Fibroblast of villous mesenchyme (primary cell): ENCODE measurements around the gene AMTN. TPM values are rescaled to one million over a fixed set of nuclear protein-coding genes. Genes with fewer than 3 reads are reported as not detected.
"Not testable (repeated sequence)": the region's sequence is repeated elsewhere in the genome, so short reads cannot be mapped to it uniquely, and the experiment has no call there.

Experiments
- DNase-seq: peaks from one replicate; pipeline ENCODE4 v3.0.0-alpha.2; 2010; ENCODE audit warnings: low read depth
- H3K4me3 ChIP-seq: 2 replicates; pipeline ENCODE4 v1.5.1; 2011; ENCODE audit warnings: low read depth, mild to moderate bottlenecking, low read length
- CTCF ChIP-seq: IDR thresholded peaks from 2 replicates; pipeline ENCODE4 v1.5.1; 2012; ENCODE audit warnings: low read depth, mild to moderate bottlenecking, low read length; ENCODE audit not compliant: insufficient read depth
- total RNA-seq: library from RNA; depleted of rRNA; stranded (reverse); fragments of >200 nt; gene quantifications from 2 replicates; pipeline ENCODE4 v1.2.3, GENCODE V29; 2012

Gene AMTN
- total RNA-seq, 1 donor = not detected

GRCh38 chr4:70530997-70531396 is 12.6 kb downstream of the AMTN start:
- no peak for TF ChIP-seq CTCF
- no peak overlapping the region for H3K4me3 ChIP-seq

GRCh38 chr4:70531981-70532380 is 13.6 kb downstream of the AMTN start:
- no peak for DNase-seq
- H3K4me3 ChIP-seq = no peak overlapping the region
- peak; percentile 20 for TF ChIP-seq CTCF

More at GRCh38 chr4:70530997-70531396, 12.6 kb downstream of the AMTN start:
- no peak for DNase-seq

GRCh38 chr4:70533211-70533610 is 14.8 kb downstream of the AMTN start:
- no peak for DNase-seq
- no peak for TF ChIP-seq CTCF
- H3K4me3 ChIP-seq = no peak overlapping the region

GRCh38 chr4:70533791-70534190 is 15.4 kb downstream of the AMTN start:
- DNase-seq = no peak
- no peak overlapping the region for H3K4me3 ChIP-seq
- TF ChIP-seq CTCF = no peak

GRCh38 chr4:70534886-70535285 is 16.5 kb downstream of the AMTN start:
- not testable (repeated sequence) for DNase-seq, H3K4me3 ChIP-seq

GRCh38 chr4:70538869-70539268 is 20.5 kb downstream of the AMTN start:
- no peak overlapping the region for H3K4me3 ChIP-seq
- TF ChIP-seq CTCF = no peak
- DNase-seq = no peak

GRCh38 chr4:70544279-70544868 is 26.0 kb downstream of the AMTN start:
- DNase-seq = peak; percentile 19
- no peak overlapping the region for H3K4me3 ChIP-seq
- peak; percentile 68 for TF ChIP-seq CTCF
